GM23338 (cell line): Measurements from ENCODE around the gene MAN1C1. TPM values are rescaled to one million over a fixed set of nuclear protein-coding genes. Genes with fewer than 3 reads are reported as not detected.

Experiments used
- ATAC-seq: fragments of 200-7000 bp; cut with Tn5 transposase; 3 replicates; pipeline ENCODE4 v1.9.1; 2020
- DNase-seq: peaks from one replicate; pipeline ENCODE4 v3.0.0-alpha.2; 2015; ENCODE audit warnings: low spot score
- H2AFZ ChIP-seq: fragments of 200-600 bp; sonication (generic); 2 replicates; pipeline ENCODE4 v1.8.0; 2016; ENCODE audit warnings: antibody characterized with exemption, mild to moderate bottlenecking, moderate library complexity
- H3F3A ChIP-seq: fragments of 200-600 bp; sonication (generic); replicated peaks from 2 replicates; pipeline ENCODE4 v1.8.0; 2017; ENCODE audit warnings: antibody characterized with exemption, mixed run types, low read depth
- H3K27ac ChIP-seq: fragments of 200-600 bp; sonication (generic); 2 replicates; pipeline ENCODE4 v1.6.1; 2016; ENCODE audit warnings: low read depth
- H3K27me3 ChIP-seq: fragments of 200-600 bp; sonication (generic); 2 replicates; pipeline ENCODE4 v1.8.0; 2016; ENCODE audit warnings: mild to moderate bottlenecking, mixed run types, moderate library complexity; ENCODE audit not compliant: insufficient read depth
- H3K36me3 ChIP-seq: fragments of 200-600 bp; sonication (generic); 2 replicates; pipeline ENCODE4 v1.8.0; 2016; ENCODE audit warnings: mild to moderate bottlenecking; ENCODE audit not compliant: insufficient read depth
- H3K4me1 ChIP-seq: fragments of 200-600 bp; sonication (generic); 2 replicates; pipeline ENCODE4 v1.8.0; 2016; ENCODE audit warnings: mild to moderate bottlenecking, moderate library complexity; ENCODE audit not compliant: insufficient read depth
- H3K4me2 ChIP-seq: fragments of 200-600 bp; sonication (generic); 2 replicates; pipeline ENCODE4 v1.7.1; 2017; ENCODE audit warnings: mixed run types
- H3K4me3 ChIP-seq: fragments of 200-600 bp; sonication (generic); 2 replicates; pipeline ENCODE4 v1.6.1; 2016; ENCODE audit warnings: mixed run types
- H3K79me2 ChIP-seq: fragments of 200-600 bp; sonication (generic); replicated peaks from 2 replicates; pipeline ENCODE4 v1.8.0; 2017; ENCODE audit warnings: mild to moderate bottlenecking; ENCODE audit not compliant: insufficient read depth
- H3K9me2 ChIP-seq: fragments of 200-600 bp; sonication (generic); 2 replicates; pipeline ENCODE4 v1.8.0; 2017; ENCODE audit not compliant: insufficient read depth
- H4K20me1 ChIP-seq: fragments of 200-600 bp; sonication (generic); replicated peaks from 2 replicates; pipeline ENCODE4 v1.8.0; 2017; ENCODE audit warnings: mild to moderate bottlenecking; ENCODE audit not compliant: insufficient read depth
- H3K27ac Mint-ChIP-seq: 2 replicates; pipeline ENCODE4 v1.8.0; 2020; ENCODE audit warnings: inconsistent platforms, mild to moderate bottlenecking, moderate library complexity, mixed read lengths
- H3K27me3 Mint-ChIP-seq: 3 replicates; pipeline ENCODE4 v1.8.0; 2022; ENCODE audit warnings: low read depth, mild to moderate bottlenecking, moderate library complexity, mixed read lengths, inconsistent platforms; ENCODE audit not compliant: insufficient read depth, poor library complexity
- H3K36me3 Mint-ChIP-seq: 3 replicates; pipeline ENCODE4 v1.8.0; 2021; ENCODE audit warnings: low read depth, mild to moderate bottlenecking, inconsistent platforms, moderate library complexity, mixed read lengths
- H3K4me1 Mint-ChIP-seq: 3 replicates; pipeline ENCODE4 v1.8.0; 2020; ENCODE audit warnings: mild to moderate bottlenecking, inconsistent platforms, mixed read lengths
- H3K4me3 Mint-ChIP-seq: 3 replicates; pipeline ENCODE4 v1.8.0; 2021; ENCODE audit warnings: moderate library complexity, mild to moderate bottlenecking, inconsistent platforms, mixed read lengths
- H3K9me3 Mint-ChIP-seq: 3 replicates; pipeline ENCODE4 v1.8.0; 2020; ENCODE audit warnings: moderate library complexity, mild to moderate bottlenecking, inconsistent platforms, mixed read lengths
- CTCF ChIP-seq, 2 experiments: fragments of 200-600 bp in 1 of 2; sonication (generic) in 1 of 2; conservative IDR thresholded peaks; 2 replicates each; pipeline versions ENCODE4 v1.5.1 to v1.6.1; 2016 to 2017; ENCODE audit warnings: antibody characterized with exemption in 2 of 2, low read depth in 2 of 2, mild to moderate bottlenecking in 2 of 2, moderate library complexity in 1 of 2
- POLR2AphosphoS5 ChIP-seq: IDR thresholded peaks from 2 replicates; pipeline ENCODE4 v1.6.1; 2016; ENCODE audit warnings: antibody characterized with exemption, low read depth
- ZNF462 ChIP-seq: fragments of 250-450 bp; sonication (Bioruptor Pico); IDR thresholded peaks from 2 replicates; pipeline ENCODE4 v1.5.0; 2020; ENCODE audit warnings: mild to moderate bottlenecking, moderate library complexity
- polyA plus RNA-seq: library from polyadenylated mRNA; unstranded; fragments of >200 nt; fragmentation: Nextera tagmentation; extraction: Ambion mirVana; gene quantifications from 2 replicates; pipeline ENCODE4 v1.2.1, GENCODE V29; 2016
- total RNA-seq: library from RNA; depleted of rRNA; stranded (reverse); fragments of >200 nt; shearing (Covaris generic); gene quantifications from 2 replicates; pipeline ENCODE4 v1.2.3, GENCODE V29; 2014

MAN1C1 gene
- total and polyA plus RNA-seq, 2 experiments from 2014 or later = 5.4 to 13.6 TPM

GRCh38 chr1:25817840-25818501, 201.4 kb downstream of the MAN1C1 start:
- Histone ChIP-seq H3K9me2 (no peaks in the 10 kb centered on the region), H3K4me3 (peak overlapping the region; percentile 94; the same call in 1 of the 2 replicates), H2AFZ (no peak overlapping the region), H3K79me2 (0 out of 2 replicates have a peak, but pooled peaks cover 2% of the 10 kb centered on the region), H3K27ac (no peak overlapping the region), H4K20me1 (0 out of 2 replicates have a peak, but pooled peaks cover 6% of the 10 kb centered on the region), H3K27me3 (peaks cover 13% of the 10 kb centered on the region), H3F3A (peaks cover 18% of the 10 kb centered on the region), H3K36me3 (no peaks in the 10 kb centered on the region), H3K4me2 (no peak overlapping the region), H3K4me1 (peaks cover 24% of the 10 kb centered on the region)
- Mint-ChIP-seq H3K4me3 (peak overlapping the region; percentile 100), H3K27me3 (peaks cover 19% of the 10 kb centered on the region), H3K27ac (peak overlapping the region; percentile 22; the same call in 1 of the 2 replicates), H3K36me3 (peaks cover 11% of the 10 kb centered on the region; the same call in 2 of the 3 replicates), H3K9me3 (no peaks in the 10 kb centered on the region), H3K4me1 (peaks cover 30% of the 10 kb centered on the region)
- no peak for TF ChIP-seq POLR2AphosphoS5
- no peak for TF ChIP-seq ZNF462 (CRISPR knock-in tag)
- peak; percentile 55 to 67 for TF ChIP-seq CTCF (conservative IDR thresholded peaks at IDR 0.05; ENCODE audit: low read depth in 2 of 2)
- DNase-seq = peak; percentile 69
- peak; percentile 11 for ATAC-seq
